WTC11 (cell line): ENCODE data around the gene MAU2. TPM values are rescaled to one million over a fixed set of nuclear protein-coding genes. Genes with fewer than 3 reads are reported as not detected.

Experiments used
- ATAC-seq: fragments of 200-7000 bp; cut with Tn5 transposase; 2 replicates; pipeline ENCODE4 v1.10.0; 2021; ENCODE audit warnings: mild to moderate bottlenecking, moderate library complexity
- CTCF ChIA-PET: fragments of 300-600 bp; sonication (Branson Sonifier 250); formaldehyde crosslinking; loops from one replicate; lab custom pipeline; 2021; ENCODE audit warnings: antibody characterized with exemption; lab: Charles Lee
- POLR2A ChIA-PET: fragments of 350-600 bp; sonication (Branson Sonifier 250); formaldehyde crosslinking; loops from one replicate; lab custom pipeline; 2021; ENCODE audit warnings: antibody characterized with exemption; lab: Charles Lee
- DNase-seq: peaks from one replicate; pipeline ENCODE4 v3.0.0; 2021; ENCODE audit warnings: low spot score
- H3K27ac Mint-ChIP-seq: 2 replicates; pipeline ENCODE4 v1.8.0; 2021; ENCODE audit warnings: mixed read lengths
- H3K27me3 Mint-ChIP-seq: 2 replicates; pipeline ENCODE4 v1.8.0; 2021; ENCODE audit warnings: low read depth, mild to moderate bottlenecking, moderate library complexity, mixed read lengths
- H3K36me3 Mint-ChIP-seq: 2 replicates; pipeline ENCODE4 v1.8.0; 2021; ENCODE audit warnings: mixed read lengths
- H3K4me1 Mint-ChIP-seq: 2 replicates; pipeline ENCODE4 v1.8.0; 2022; ENCODE audit warnings: mixed read lengths
- H3K4me3 Mint-ChIP-seq: 2 replicates; pipeline ENCODE4 v1.8.0; 2021; ENCODE audit warnings: mild to moderate bottlenecking, moderate library complexity, mixed read lengths
- H3K9me3 Mint-ChIP-seq: 2 replicates; pipeline ENCODE4 v1.8.0; 2021; ENCODE audit warnings: mixed read lengths
- AFF4 ChIP-seq: sonication (generic); formaldehyde crosslinking; IDR thresholded peaks from 2 replicates; pipeline ENCODE4 v1.8.1; 2023; ENCODE audit warnings: mild to moderate bottlenecking, missing genetic modification reagents, borderline replicate concordance
- AR ChIP-seq: fragments of 250-450 bp; sonication (Bioruptor Pico); IDR thresholded peaks from 2 replicates; pipeline ENCODE4 v1.9.0; 2021; ENCODE audit warnings: mild to moderate bottlenecking
- ARID4B ChIP-seq: sonication (generic); formaldehyde crosslinking; IDR thresholded peaks from 2 replicates; pipeline ENCODE4 v1.8.0; 2023; ENCODE audit warnings: missing genetic modification reagents, mild to moderate bottlenecking, borderline replicate concordance
- ATF1 ChIP-seq: sonication (generic); formaldehyde crosslinking; IDR thresholded peaks from 2 replicates; pipeline ENCODE4 v1.8.1; 2023; ENCODE audit warnings: mild to moderate bottlenecking, moderate library complexity, missing genetic modification reagents
- ATF2 ChIP-seq: sonication (generic); formaldehyde crosslinking; IDR thresholded peaks from 2 replicates; pipeline ENCODE4 v1.8.1; 2022; ENCODE audit warnings: low read depth, missing genetic modification reagents, borderline replicate concordance
- ATF3 ChIP-seq: sonication (generic); formaldehyde crosslinking; conservative IDR thresholded peaks from 2 replicates; pipeline ENCODE4 v1.8.1; 2022; ENCODE audit warnings: mild to moderate bottlenecking, missing genetic modification reagents
- E2F5 ChIP-seq: sonication (generic); formaldehyde crosslinking; IDR thresholded peaks from 2 replicates; pipeline ENCODE4 v1.8.1; 2022; ENCODE audit warnings: mild to moderate bottlenecking, moderate library complexity, missing genetic modification reagents
- NR2C2 ChIP-seq: sonication (generic); formaldehyde crosslinking; IDR thresholded peaks from 2 replicates; pipeline ENCODE4 v1.8.0; 2022; ENCODE audit warnings: mild to moderate bottlenecking, missing genetic modification reagents
- SOX15 ChIP-seq: fragments of 250-450 bp; sonication (Bioruptor Pico); IDR thresholded peaks from 2 replicates; pipeline ENCODE4 v1.9.0; 2021; ENCODE audit warnings: mild to moderate bottlenecking
- STAT6 ChIP-seq: sonication (generic); formaldehyde crosslinking; conservative IDR thresholded peaks from 2 replicates; pipeline ENCODE4 v1.8.1; 2023; ENCODE audit warnings: mild to moderate bottlenecking, low read depth, missing genetic modification reagents, moderate library complexity
- USF2 ChIP-seq: sonication (generic); formaldehyde crosslinking; IDR thresholded peaks from 2 replicates; pipeline ENCODE4 v1.8.1; 2023; ENCODE audit warnings: mild to moderate bottlenecking, missing genetic modification reagents, moderate library complexity
- ZNF138 ChIP-seq: sonication (generic); formaldehyde crosslinking; conservative IDR thresholded peaks from 2 replicates; pipeline ENCODE4 v1.8.1; 2022; ENCODE audit warnings: mild to moderate bottlenecking, moderate library complexity, missing genetic modification reagents
- ZNF671 ChIP-seq: fragments of 250-450 bp; sonication (Bioruptor Pico); IDR thresholded peaks from 2 replicates; pipeline ENCODE4 v1.8.0; 2021; ENCODE audit warnings: mild to moderate bottlenecking
- ZSCAN18 ChIP-seq: fragments of 250-450 bp; sonication (Bioruptor Pico); IDR thresholded peaks from 2 replicates; pipeline ENCODE4 v2.1.2; 2022; ENCODE audit warnings: mild to moderate bottlenecking, moderate library complexity
- total RNA-seq: library from RNA; stranded (reverse); gene quantifications from 3 replicates; pipeline ENCODE4 v1.2.3, GENCODE V29; 2021

MAU2 gene
- total RNA-seq, 1 experiment from 2014 or later: 56.8 TPM

- TF ChIP-seq ZNF671 (CRISPR knock-in tag) (no peak), AR (CRISPR knock-in tag) (no peak), E2F5 (no peak), ATF3 (CRISPR knock-in tag) (no peak), AFF4 (no peak), USF2 (CRISPR knock-in tag) (no peak), NR2C2 (no peak), ATF2 (no peak), ZSCAN18 (no peak), SOX15 (no peak), ATF1 (CRISPR knock-in tag) (no peak)
- Mint-ChIP-seq H3K4me3 (no peak overlapping the region), H3K9me3 (no peaks in the 10 kb centered on the region), H3K27ac (peak overlapping the region; percentile 77), H3K36me3 (peaks cover 30% of the 10 kb centered on the region), H3K4me1 (no peaks in the 10 kb centered on the region), H3K27me3 (no peaks in the 10 kb centered on the region)
- ATAC-seq (no peak), DNase-seq (no peak)
- ChIA-PET POLR2A (no interaction called here), CTCF (interaction anchor here (2.9 kb wide), 1 partner anchor 8 kb away, joined by 12 read pairs; no protein-coding TSS in a partner anchor)
These were observed 13.7 kb downstream of the MAU2 start for GRCh38 chr19:19334063-19334988.

GRCh38 chr19:19334989-19335344, 14.3 kb downstream of the MAU2 start:
- DNase-seq: no peak
- Mint-ChIP-seq H3K9me3 (no peaks in the 10 kb centered on the region), H3K27ac (peak overlapping the region; percentile 77), H3K27me3 (no peaks in the 10 kb centered on the region), H3K36me3 (peaks cover 28% of the 10 kb centered on the region), H3K4me1 (no peaks in the 10 kb centered on the region), H3K4me3 (no peak overlapping the region)
- ChIA-PET POLR2A (interaction anchor here (0.6 kb wide), 1 partner anchor 185 kb away, joined by 5 read pairs; no protein-coding TSS in a partner anchor), CTCF (no interaction called here)
- no peak for ATAC-seq
- no peak for TF ChIP-seq ZNF138
- no peak for TF ChIP-seq STAT6 (CRISPR knock-in tag)
- no peak for TF ChIP-seq ARID4B (CRISPR knock-in tag)
